Suprapubic skin (tissue), 4 donors: Measurements from ENCODE around the gene KRT6B. TPM values are rescaled to one million over a fixed set of nuclear protein-coding genes. Genes with fewer than 3 reads are reported as not detected.
"Not testable (repeated sequence)": the region's sequence is repeated elsewhere in the genome, so short reads cannot be mapped to it uniquely, and the experiment has no call there.

Experiments
- DNase-seq, 2 donors: peaks; one replicate each; pipeline ENCODE4 v3.0.0-alpha.2; 2019; ENCODE audit warnings: low spot score in 2 of 2
- H3K27ac ChIP-seq: fragments of 200-600 bp; sonication (generic); one replicate; pipeline ENCODE4 v1.5.1; 2019
- H3K27me3 ChIP-seq: fragments of 200-600 bp; sonication (generic); one replicate; pipeline ENCODE4 v1.5.1; 2019
- H3K36me3 ChIP-seq: fragments of 200-600 bp; sonication (generic); one replicate; pipeline ENCODE4 v1.5.1; 2019
- H3K4me1 ChIP-seq: fragments of 200-600 bp; sonication (generic); one replicate; pipeline ENCODE4 v1.5.1; 2019
- H3K4me3 ChIP-seq: fragments of 200-600 bp; sonication (generic); one replicate; pipeline ENCODE4 v1.5.1; 2019; ENCODE audit warnings: mild to moderate bottlenecking
- H3K9me3 ChIP-seq: fragments of 200-600 bp; sonication (generic); one replicate; pipeline ENCODE4 v1.5.1; 2019
- CTCF ChIP-seq, 2 donors: fragments of 200-600 bp in 1 of 2; fragments of 450-650 bp in 1 of 2; sonication (generic) in 1 of 2; IDR thresholded peaks; one replicate each; pipeline ENCODE4 v1.5.1; 2016 to 2019; ENCODE audit warnings: antibody characterized with exemption in 2 of 2, mild to moderate bottlenecking in 1 of 2, moderate library complexity in 1 of 2
- EP300 ChIP-seq: sonication (generic); formaldehyde crosslinking; IDR thresholded peaks from one replicate; pipeline ENCODE4 v1.6.1; 2017; ENCODE audit warnings: antibody characterized with exemption
- POLR2A ChIP-seq, 2 donors: fragments of 450-650 bp; IDR thresholded peaks; one replicate each; pipeline ENCODE4 v1.6.1; 2017; ENCODE audit warnings: antibody characterized with exemption in 2 of 2, mild to moderate bottlenecking in 2 of 2, moderate library complexity in 2 of 2
- POLR2AphosphoS5 ChIP-seq, 3 donors: sonication (generic); formaldehyde crosslinking; IDR thresholded peaks; one replicate each; pipeline ENCODE4 v1.6.1; 2017; ENCODE audit warnings: antibody characterized with exemption in 3 of 3
- WGBS: methylation state at CpG from one replicate; pipeline ENCODE4 v1.1.5; 2018; 5-methylcytosine and 5-hydroxymethylcytosine counted together
- total RNA-seq, 4 donors: library from RNA; depleted of rRNA; stranded (reverse); fragments of >200 nt; gene quantifications; one replicate each; pipeline ENCODE4 v1.1.0, GENCODE V29; 2016

The KRT6B gene
- total RNA-seq, 4 donors from 2014 or later, result 44.8 to 765 (median 249) TPM

- Histone ChIP-seq H3K4me3 (no peak overlapping the region), H3K36me3 (no peaks in the 10 kb centered on the region), H3K4me1 (no peaks in the 10 kb centered on the region), H3K9me3 (no peaks in the 10 kb centered on the region), H3K27me3 (peaks cover 4% of the 10 kb centered on the region), H3K27ac (peak overlapping the region; percentile 74)
- DNase-seq, result no peak
- TF ChIP-seq POLR2AphosphoS5 (IDR thresholded peaks at IDR 0.05) (no peak), CTCF (IDR thresholded peaks at IDR 0.05) (no peak), EP300 (no peak), POLR2A (IDR thresholded peaks at IDR 0.05) (no peak)
- 55% methylated on average over 3 of the region's 3 CpGs for WGBS
Measured at GRCh38 chr12:52454411-52455201, 2.7 kb upstream of the KRT6B start.

- Histone ChIP-seq H3K4me3 (no peak overlapping the region), H3K27ac (no peak overlapping the region), H3K36me3 (no peaks in the 10 kb centered on the region), H3K4me1 (no peaks in the 10 kb centered on the region), H3K9me3 (no peaks in the 10 kb centered on the region), H3K27me3 (peaks cover 19% of the 10 kb centered on the region)
- DNase-seq, result no peak
- TF ChIP-seq EP300 (no peak), CTCF (IDR thresholded peaks at IDR 0.05) (no peak), POLR2AphosphoS5 (IDR thresholded peaks at IDR 0.05) (no peak)
- WGBS, result 74% methylated on average over 3 of the region's 3 CpGs
Measured at GRCh38 chr12:52448228-52448627, 3.7 kb downstream of the KRT6B start.

GRCh38 chr12:52447196-52447595 lies 4.8 kb downstream of the KRT6B start:
- H3K4me1 ChIP-seq, H3K36me3 ChIP-seq, H3K27ac ChIP-seq, H3K9me3 ChIP-seq, H3K4me3 ChIP-seq: not testable (repeated sequence)
- WGBS, result 90% methylated on average over 7 of the region's 11 CpGs
- H3K27me3 ChIP-seq, result peaks cover 19% of the 10 kb centered on the region
- peak in 1 of 2 donors; percentile 47 for DNase-seq

- DNase-seq, result no peak
- Histone ChIP-seq H3K4me1 (no peaks in the 10 kb centered on the region), H3K27ac (no peak overlapping the region), H3K4me3 (no peak overlapping the region), H3K27me3 (peaks cover 19% of the 10 kb centered on the region), H3K9me3 (no peaks in the 10 kb centered on the region), H3K36me3 (no peaks in the 10 kb centered on the region)
- WGBS, result 77% methylated on average over 6 of the region's 6 CpGs
- no peak for TF ChIP-seq POLR2AphosphoS5 (IDR thresholded peaks at IDR 0.05)
- no peak for TF ChIP-seq POLR2A (IDR thresholded peaks at IDR 0.05)
- no peak for TF ChIP-seq EP300
- TF ChIP-seq CTCF (IDR thresholded peaks at IDR 0.05), result no peak
Measured at GRCh38 chr12:52446367-52447045, 5.4 kb downstream of the KRT6B start.

- no peak for TF ChIP-seq POLR2AphosphoS5 (IDR thresholded peaks at IDR 0.05)
- Histone ChIP-seq H3K4me1 (no peaks in the 10 kb centered on the region), H3K9me3 (no peaks in the 10 kb centered on the region), H3K4me3 (no peak overlapping the region), H3K27ac (no peak overlapping the region), H3K36me3 (no peaks in the 10 kb centered on the region), H3K27me3 (peaks cover 19% of the 10 kb centered on the region)
- WGBS, result 82% methylated on average over 3 of the region's 3 CpGs
- no peak for DNase-seq
Measured at GRCh38 chr12:52445876-52446275, 6.1 kb downstream of the KRT6B start.
